Lung (tissue), 12 donors: ENCODE data around the gene RNF182. TPM values are rescaled to one million over a fixed set of nuclear protein-coding genes. Genes with fewer than 3 reads are reported as not detected.
A peak's percentile ranks its signal among the peaks of the same experiment; 100 is the strongest.

Experiments used
- ATAC-seq: fragments of 200-7000 bp; cut with Tn5 transposase; one replicate; pipeline ENCODE4 v1.9.1; 2020; ENCODE audit warnings: moderate number of reproducible peaks; ENCODE audit not compliant: insufficient read depth, low FRiP score
- DNase-seq, 3 donors: peaks; one replicate each; pipeline ENCODE4 v3.0.0-alpha.2; 2013 to 2017
- H3K27ac ChIP-seq, 2 donors: one replicate each; pipeline ENCODE4 v1.5.1; 2013; ENCODE audit warnings: mild to moderate bottlenecking in 2 of 2, moderate library complexity in 2 of 2, control low read depth in 1 of 2, inconsistent platforms in 1 of 2, low read depth in 1 of 2, low read length in 1 of 2
- H3K27me3 ChIP-seq, 3 donors: one replicate each; pipeline ENCODE4 v1.5.1; 2013; ENCODE audit warnings: low read length in 2 of 3; ENCODE audit not compliant: control insufficient read depth in 3 of 3, insufficient read depth in 3 of 3
- H3K36me3 ChIP-seq, 4 donors: one replicate each; pipeline ENCODE4 v1.5.1; 2013; ENCODE audit warnings: low read length in 4 of 4, mild to moderate bottlenecking in 1 of 4, moderate library complexity in 1 of 4; ENCODE audit not compliant: control insufficient read depth in 4 of 4, insufficient read depth in 4 of 4
- H3K4me1 ChIP-seq, 5 donors: one replicate each; pipeline ENCODE4 v1.5.1; 2013; ENCODE audit warnings: low read length in 5 of 5, mild to moderate bottlenecking in 2 of 5, moderate library complexity in 1 of 5; ENCODE audit not compliant: control insufficient read depth in 5 of 5, insufficient read depth in 5 of 5
- H3K4me3 ChIP-seq: one replicate; pipeline ENCODE4 v1.5.1; 2013; ENCODE audit warnings: mild to moderate bottlenecking, control low read depth, moderate library complexity
- H3K9ac ChIP-seq, 2 donors: one replicate each; pipeline ENCODE4 v1.5.1; 2013; ENCODE audit warnings: low read length in 2 of 2, control low read depth in 1 of 2; ENCODE audit not compliant: insufficient read depth in 1 of 2
- H3K9me3 ChIP-seq, 4 donors: one replicate each; pipeline ENCODE4 v1.5.1; 2013; ENCODE audit warnings: low read length in 3 of 4, mild to moderate bottlenecking in 1 of 4, moderate library complexity in 1 of 4; ENCODE audit not compliant: control insufficient read depth in 4 of 4, insufficient read depth in 3 of 4
- WGBS, 2 donors: extraction: QIAGEN DNeasy Blood & Tissue Kit; methylation state at CpG; one replicate each; pipeline ENCODE4 v1.1.7; 2013; 5-methylcytosine and 5-hydroxymethylcytosine counted together
- polyA plus RNA-seq, 2 donors: library from polyadenylated mRNA; stranded (reverse); fragments of 200-250 nt; gene quantifications; one replicate each; pipeline ENCODE4 v1.2.1, GENCODE V29; 2013
- total RNA-seq, 2 donors: library from RNA; depleted of rRNA in 1 of 2; stranded (reverse); fragments of >200 nt in 1 of 2; gene quantifications; one replicate each; pipeline ENCODE4 v1.2.1, GENCODE V29; 2014 to 2021
- TF ChIP-seq, protein P1 (sequence below): IDR thresholded peaks from 2 replicates; pipeline ENCODE4 v1.5.1; 2012; ENCODE audit warnings: mild to moderate bottlenecking; ENCODE audit errors: control extremely low read depth, extremely low read depth
- donor health status: control.
- donor health status: control.
- donor health status: Bipolar disorder and iron deficiency.
- donor health status: healthy.
- donor health status: DM: yes; HTN: yes; CAD: no.

RNF182 gene
- total and polyA plus RNA-seq, 4 donors, result 0.90 to 5.0 (median 1.8) TPM

DNA sequence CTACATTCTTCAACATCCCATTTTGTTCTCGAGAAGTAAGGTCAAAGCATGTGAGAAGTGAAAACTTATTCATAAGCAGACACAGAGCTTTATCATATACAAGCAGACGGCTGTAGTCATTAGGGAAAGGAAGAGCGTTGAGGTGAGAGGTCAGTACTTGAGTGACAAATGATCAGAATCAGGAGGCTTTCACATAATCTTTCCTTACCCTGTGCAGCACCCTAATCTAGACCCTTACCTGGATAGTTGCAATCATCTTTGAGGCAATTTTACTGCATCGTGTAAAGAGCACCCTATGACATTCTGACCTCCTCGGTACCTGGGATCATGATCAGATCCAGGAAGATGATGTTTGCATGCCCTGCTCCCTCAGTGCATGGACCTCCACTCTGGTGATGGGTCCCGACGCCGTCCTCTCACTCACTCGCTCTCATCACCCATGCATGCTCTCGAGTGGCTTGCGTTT lies 62.7 kb downstream of the RNF182 start:
- TF ChIP-seq, protein P1, sequence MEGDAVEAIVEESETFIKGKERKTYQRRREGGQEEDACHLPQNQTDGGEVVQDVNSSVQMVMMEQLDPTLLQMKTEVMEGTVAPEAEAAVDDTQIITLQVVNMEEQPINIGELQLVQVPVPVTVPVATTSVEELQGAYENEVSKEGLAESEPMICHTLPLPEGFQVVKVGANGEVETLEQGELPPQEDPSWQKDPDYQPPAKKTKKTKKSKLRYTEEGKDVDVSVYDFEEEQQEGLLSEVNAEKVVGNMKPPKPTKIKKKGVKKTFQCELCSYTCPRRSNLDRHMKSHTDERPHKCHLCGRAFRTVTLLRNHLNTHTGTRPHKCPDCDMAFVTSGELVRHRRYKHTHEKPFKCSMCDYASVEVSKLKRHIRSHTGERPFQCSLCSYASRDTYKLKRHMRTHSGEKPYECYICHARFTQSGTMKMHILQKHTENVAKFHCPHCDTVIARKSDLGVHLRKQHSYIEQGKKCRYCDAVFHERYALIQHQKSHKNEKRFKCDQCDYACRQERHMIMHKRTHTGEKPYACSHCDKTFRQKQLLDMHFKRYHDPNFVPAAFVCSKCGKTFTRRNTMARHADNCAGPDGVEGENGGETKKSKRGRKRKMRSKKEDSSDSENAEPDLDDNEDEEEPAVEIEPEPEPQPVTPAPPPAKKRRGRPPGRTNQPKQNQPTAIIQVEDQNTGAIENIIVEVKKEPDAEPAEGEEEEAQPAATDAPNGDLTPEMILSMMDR, result no peak
- no peak overlapping the region for H3K9ac ChIP-seq
- no peak overlapping the region for H3K4me3 ChIP-seq
- no peaks in the 10 kb centered on the region for H3K27me3 ChIP-seq
- DNase-seq (no peak), ATAC-seq (no peak)
- peaks cover 0 to 6% (median 0%) of the 10 kb centered on the region in 5 donors for H3K4me1 ChIP-seq
- H3K9me3 ChIP-seq, result peaks cover 0 to 2% (median 0%) of the 10 kb centered on the region in 4 donors
- 83 to 91% methylated on average over 11 of the region's 11 CpGs for WGBS, 2 donors
- H3K36me3 ChIP-seq, result no peaks in the 10 kb centered on the region
- H3K27ac ChIP-seq, result no peak overlapping the region

DNA sequence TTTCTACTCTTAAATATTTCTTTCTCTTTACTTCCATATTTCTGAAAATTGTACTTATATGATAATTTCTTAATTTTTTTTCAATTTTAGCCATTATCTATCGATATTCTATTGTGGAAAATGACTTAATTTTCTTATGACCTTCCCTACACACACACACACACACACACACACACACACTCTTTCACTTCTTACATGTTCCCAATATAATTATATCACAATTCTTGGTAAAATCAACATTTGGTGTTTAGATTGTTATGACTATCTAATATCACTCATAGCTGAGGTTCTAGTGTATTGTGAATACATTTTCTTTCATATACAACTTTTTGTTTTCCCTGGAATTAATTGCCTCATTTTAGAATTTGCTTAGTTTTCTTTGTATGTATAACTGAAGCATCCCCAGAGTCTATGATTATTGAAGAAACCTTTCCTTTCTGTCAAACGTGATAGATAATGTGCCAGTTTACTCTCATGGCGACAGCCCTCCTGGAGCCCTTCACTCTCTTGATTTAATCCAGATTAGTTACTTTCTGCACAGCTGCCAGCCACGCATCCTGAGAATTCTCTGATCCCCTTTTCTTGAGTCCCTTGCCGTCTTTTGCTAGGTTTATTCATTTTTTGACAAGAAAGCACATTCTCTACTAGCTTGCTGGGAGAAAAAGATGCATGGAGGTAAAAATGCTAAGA lies 63.4 kb downstream of the RNF182 start:
- no peak overlapping the region for H3K4me3 ChIP-seq
- ATAC-seq (no peak), DNase-seq (no peak)
- TF ChIP-seq, protein P1, result no peak
- H3K9me3 ChIP-seq, result peaks cover 0 to 2% (median 0%) of the 10 kb centered on the region in 4 donors
- no peak overlapping the region for H3K27ac ChIP-seq
- no peak overlapping the region for H3K9ac ChIP-seq
- no peaks in the 10 kb centered on the region for H3K27me3 ChIP-seq
- H3K36me3 ChIP-seq, result no peaks in the 10 kb centered on the region
- peaks cover 0 to 6% (median 0%) of the 10 kb centered on the region in 5 donors for H3K4me1 ChIP-seq
- WGBS, 2 donors, result 73 to 84% methylated on average over 5 of the region's 5 CpGs

DNA sequence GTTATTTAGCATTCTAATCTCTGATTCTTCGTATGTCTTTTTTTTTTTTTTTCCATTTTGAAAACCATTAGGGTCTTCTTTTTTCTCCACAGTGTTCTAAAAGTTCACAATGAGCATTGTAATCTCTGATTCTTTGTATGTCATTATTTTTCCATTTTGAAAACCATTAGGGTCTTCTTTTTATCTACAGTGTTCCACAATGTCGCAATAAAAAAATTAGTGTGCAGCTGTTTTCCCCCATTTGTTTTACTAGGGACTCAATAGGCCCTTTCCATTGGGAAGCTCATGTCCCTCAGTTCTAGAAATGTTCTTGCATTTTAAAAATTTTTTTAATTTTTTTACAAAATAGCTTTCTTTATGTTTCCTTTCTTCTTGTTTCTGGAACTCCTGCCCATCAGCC lies 64.2 kb downstream of the RNF182 start:
- Histone ChIP-seq H3K4me3 (no peak overlapping the region), H3K27ac (no peak overlapping the region), H3K27me3 (no peaks in the 10 kb centered on the region), H3K9me3 (peaks cover 0 to 2% (median 0%) of the 10 kb centered on the region in 4 donors), H3K36me3 (no peaks in the 10 kb centered on the region), H3K9ac (no peak overlapping the region), H3K4me1 (peaks cover 0 to 6% (median 0%) of the 10 kb centered on the region in 5 donors)
- WGBS, 2 donors, result 87 to 97% methylated on average over 2 of the region's 2 CpGs
- TF ChIP-seq, protein P1, result no peak
- no peak for ATAC-seq
- DNase-seq, result peak in 1 of 3 donors; percentile 28
